ENCODE data around the gene HMGXB3.
A peak's percentile ranks its signal among the peaks of the same experiment; 100 is the strongest.

Gene HMGXB3

GRCh38 chr5:150000256-150000989 is at the start of gene HMGXB3, which contains the start of gene TIGD6:
HMGXB3 (plus strand) TSS chr5:150000739; CDS start chr5:150004853, 4,114 bp downstream.
TIGD6 (minus strand) TSS chr5:150000654; CDS start chr5:149996348, 4,306 bp downstream.
- DNase-seq = peak; percentile 44

DNA sequence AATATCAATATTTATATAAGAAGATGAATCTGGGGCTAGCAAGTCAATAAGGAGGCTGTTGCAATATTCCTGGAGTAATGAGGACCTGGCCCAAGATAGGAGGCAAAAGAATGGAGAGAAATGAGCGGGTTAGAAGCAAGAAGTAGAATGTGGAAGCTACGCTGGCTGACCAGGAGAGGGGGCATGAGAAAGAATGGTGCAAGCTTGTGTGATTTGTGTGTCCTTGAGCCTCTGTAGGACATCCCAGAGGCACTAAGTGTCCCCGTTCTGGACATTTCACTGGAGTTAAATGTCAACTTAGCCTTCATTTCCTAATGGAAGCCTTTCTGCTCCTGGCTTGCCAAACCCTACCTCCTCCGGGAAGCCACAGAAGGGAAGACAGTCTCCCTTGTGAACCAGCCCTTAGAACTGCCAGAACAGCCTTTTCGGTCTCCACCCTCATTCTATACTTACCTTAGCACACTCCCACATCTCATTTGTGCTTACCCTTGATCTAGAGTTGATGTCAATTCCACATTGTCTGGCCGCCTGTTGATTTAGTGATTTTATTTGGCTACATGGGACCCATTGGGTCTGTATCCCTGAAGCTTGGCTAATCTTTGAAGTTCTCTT is 49.3 kb upstream of the HMGXB3 start:
- no peak for DNase-seq

GRCh38 chr5:149953436-149954121 is 47.0 kb upstream of the HMGXB3 start:
- no peak for DNase-seq

GRCh38 chr5:149954798-149955197 is 45.7 kb upstream of the HMGXB3 start:
- no peak for DNase-seq

DNA sequence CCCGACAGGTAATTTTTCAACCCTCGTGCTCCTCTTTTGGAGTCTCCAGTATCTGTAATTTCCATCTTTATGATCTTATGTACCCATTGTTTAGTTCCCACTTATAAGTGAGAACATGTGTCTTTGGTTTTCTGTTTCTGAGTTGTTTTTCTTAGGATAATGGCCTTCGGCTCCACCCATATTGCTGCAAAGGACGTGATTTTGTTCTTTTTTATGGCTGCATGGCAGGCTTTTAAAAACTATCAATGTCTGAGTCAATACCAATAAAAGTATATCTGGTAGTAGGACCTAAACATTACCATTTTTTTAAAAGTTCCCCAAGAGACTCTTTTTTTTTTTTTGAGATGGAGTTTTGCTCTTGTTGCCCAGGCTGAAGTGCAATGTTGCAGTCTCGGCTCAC is 43.9 kb upstream of the HMGXB3 start:
- no peak for DNase-seq

DNA sequence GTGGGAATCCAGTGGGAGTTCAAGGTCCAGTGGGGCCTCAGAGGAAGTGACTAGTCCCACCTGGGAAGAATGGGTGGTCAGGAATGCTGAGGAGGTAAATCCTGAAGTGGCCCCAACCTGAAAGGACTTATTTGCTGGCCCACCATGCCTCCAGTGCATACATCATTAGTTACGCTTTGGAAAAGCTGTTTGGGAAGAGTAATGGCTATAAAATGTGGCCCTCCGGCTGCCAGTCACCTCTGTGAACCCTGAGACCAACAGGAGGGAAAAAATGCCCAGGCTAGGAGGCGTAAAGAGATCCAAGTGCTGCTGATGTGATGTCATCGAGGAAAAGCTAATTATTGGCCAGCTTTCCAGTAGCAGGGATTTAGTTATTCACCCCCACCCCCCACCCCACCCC is 42.7 kb upstream of the HMGXB3 start:
- DNase-seq = no peak

GRCh38 chr5:149959406-149960236 is 40.9 kb upstream of the HMGXB3 start:
- no peak for DNase-seq

DNA sequence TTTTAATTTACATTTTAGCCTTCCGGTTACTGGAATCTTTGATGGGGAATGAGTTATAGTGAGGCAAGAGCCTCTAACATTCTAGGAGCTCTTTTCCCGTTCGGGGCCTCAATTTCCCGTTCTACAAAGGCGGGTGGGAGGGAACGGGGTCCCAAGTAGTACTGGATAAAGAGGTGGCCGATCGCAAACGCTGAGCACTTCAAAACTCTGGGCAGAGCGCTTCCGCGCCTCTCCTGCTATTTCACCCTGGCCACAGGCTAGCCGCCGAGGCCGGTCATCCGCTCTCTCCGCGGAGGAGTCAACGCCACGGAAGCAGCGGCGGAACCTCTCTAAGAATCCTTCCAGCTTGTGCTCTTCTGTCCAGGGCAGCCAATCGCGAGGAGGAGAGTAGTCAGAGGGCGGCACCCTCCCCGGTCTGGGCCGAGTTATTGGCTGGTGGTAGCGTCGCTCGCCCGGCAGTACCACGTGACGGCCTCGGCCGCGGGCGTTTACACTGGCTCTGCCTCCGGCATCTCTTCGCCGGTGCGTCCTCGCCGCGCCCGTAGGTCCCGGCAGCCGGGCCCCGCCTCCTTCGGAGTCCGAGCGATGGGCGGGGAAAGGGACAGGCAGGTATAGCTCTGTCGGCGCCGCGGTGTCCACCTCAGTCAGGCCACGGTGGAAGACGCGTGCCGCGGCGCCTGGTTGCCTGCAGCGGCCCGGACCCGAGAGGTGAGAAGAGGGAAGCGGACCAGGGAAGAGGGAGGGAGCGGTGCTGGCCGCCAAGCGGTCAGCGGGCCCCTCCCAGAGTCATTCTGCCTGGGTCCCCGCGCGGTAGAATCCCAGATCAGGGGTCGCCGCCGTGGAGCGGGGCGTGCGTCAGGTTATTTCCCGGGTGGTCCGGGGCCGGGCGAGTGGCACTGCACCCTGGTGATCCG is 40.0 kb upstream of the HMGXB3 start, which contains the start of gene SLC26A2:
Gene SLC26A2 (plus strand): TSS at position 487 of the 914 bp plus-strand sequence. CDS start 16,895 bp downstream, outside the sequence.
- peak; percentile 81 for DNase-seq

DNA sequence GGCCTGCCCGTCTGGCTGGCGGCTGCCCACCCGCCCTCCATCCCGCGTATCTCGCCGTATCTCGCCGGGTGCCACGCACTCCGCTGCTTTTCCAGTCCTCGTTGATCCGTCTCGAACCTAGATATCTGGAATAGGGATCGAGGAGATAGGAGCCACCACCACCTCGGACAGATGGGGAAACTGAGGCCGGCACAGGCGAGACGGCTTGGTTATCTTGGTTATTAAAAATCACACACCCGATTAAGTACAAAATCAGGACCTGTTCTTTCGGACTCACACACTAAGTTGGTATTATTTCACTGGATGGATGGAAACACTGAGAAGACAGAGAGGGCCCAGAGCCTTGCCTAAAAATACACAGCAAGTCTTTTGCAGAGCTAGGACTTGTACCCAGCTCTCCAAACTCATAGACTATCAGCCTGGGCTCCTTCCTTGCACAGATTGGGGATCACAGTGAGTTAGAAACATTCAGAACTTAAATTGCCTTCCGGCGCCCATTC is 39.3 kb upstream of the HMGXB3 start:
- DNase-seq = no peak

- no peak for DNase-seq
Observed at GRCh38 chr5:149961957-149962409, 38.6 kb upstream of the HMGXB3 start.

GRCh38 chr5:149962601-149963300 is 37.8 kb upstream of the HMGXB3 start:
- DNase-seq = no peak

DNA sequence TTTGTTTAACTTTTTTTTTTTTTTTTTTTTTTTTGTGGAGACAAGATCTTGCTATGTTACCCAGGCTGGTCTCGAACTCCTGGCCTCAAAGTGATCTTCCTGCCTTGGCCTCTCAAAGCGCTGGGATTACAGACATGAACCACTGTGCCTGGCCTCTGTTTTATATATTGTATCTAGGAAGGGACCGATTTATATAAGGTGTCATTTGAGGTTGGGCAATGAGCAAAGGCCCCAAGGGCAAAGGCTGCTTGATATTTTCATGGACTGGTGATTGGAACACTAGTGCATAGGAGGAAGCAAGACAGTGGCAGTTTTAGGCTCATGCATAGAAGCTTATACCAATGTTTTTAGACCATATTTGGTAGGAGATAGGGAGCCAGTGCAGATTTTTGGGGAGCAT is 36.8 kb upstream of the HMGXB3 start:
- no peak for DNase-seq

GRCh38 chr5:149966946-149967345 is 33.6 kb upstream of the HMGXB3 start:
- DNase-seq = no peak

DNA sequence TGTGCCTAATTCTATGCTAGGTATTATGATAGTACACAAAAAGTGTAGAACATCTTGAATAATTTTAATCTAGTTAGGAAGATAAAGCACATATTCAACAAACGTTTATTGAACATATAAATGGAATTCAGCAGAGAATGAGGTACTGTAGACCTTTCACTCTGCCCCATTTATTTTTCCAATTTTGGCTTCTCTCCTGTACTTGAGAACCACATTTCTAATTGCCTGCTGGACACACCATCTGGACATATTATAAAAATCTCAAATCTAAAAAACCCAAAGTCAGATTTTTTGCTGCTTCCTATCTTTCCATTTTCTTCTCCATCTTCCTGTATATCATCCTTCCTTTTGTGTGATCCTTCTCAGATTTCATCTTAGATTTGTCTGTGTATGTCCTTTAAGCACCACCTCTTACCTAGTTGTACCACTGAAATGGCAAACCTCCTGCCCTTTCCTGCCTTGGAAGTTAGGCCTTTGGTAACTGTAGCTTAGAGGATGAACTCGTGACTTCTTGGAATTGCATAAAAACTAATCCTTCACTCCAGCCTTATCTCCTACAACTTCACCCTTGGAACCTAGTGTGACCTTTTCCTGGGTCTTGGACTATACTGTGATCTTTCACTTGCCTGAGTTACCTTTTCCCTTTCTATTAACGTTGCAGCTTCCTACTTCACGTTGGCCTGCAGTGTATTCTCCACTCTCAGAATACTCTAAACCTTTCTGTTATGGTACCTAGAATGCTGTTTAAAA is 31.2 kb upstream of the HMGXB3 start:
- no peak for DNase-seq

DNA sequence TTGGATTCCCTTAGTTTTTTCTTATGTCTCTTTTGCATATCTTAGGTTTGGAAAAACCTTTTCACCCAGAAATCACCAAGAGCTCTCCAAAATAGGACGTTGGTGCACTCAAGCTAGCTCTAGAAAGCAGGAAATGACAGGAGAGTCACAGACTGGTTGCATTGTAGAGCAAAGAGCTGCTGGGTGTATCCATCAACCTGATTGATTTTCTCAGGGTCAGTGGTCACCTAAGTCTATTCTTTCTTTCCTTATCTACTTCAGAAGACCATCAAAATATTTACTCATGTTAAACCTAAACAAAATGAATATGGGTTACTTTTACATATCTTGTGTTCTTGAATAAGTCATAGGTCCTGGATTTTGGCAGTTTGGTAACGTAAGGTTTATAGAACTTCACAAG is 25.1 kb upstream of the HMGXB3 start:
- no peak for DNase-seq

DNA sequence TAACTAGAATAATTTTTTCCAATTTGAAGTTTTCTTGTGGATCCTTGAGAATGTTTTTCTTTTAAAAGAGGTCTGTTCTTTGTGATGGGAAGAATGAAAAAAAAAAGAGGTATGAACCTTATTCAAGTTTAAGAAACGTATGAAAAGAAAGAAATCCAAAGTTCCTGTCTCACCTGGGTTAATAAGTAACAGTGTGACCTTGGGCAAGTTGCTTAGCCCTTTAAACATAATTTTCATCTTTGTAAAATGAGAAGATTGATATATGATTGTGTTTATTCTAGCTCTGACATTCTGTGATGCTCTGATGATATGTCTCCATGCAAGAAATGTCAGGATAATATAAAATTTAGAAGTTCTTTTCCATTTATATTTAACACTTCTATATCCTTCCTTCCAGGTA is 20.6 kb upstream of the HMGXB3 start:
- no peak for DNase-seq

DNA sequence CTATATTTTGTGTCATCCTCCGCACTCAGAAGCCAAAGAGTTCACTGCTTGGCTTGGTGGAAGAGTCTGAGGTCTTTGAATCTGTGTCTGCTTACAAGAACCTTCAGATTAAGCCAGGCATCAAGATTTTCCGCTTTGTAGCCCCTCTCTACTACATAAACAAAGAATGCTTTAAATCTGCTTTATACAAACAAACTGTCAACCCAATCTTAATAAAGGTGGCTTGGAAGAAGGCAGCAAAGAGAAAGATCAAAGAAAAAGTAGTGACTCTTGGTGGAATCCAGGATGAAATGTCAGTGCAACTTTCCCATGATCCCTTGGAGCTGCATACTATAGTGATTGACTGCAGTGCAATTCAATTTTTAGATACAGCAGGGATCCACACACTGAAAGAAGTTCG is 19.3 kb upstream of the HMGXB3 start:
- no peak for DNase-seq

- DNase-seq = no peak
Observed at GRCh38 chr5:149982505-149982904, 18.0 kb upstream of the HMGXB3 start.

DNA sequence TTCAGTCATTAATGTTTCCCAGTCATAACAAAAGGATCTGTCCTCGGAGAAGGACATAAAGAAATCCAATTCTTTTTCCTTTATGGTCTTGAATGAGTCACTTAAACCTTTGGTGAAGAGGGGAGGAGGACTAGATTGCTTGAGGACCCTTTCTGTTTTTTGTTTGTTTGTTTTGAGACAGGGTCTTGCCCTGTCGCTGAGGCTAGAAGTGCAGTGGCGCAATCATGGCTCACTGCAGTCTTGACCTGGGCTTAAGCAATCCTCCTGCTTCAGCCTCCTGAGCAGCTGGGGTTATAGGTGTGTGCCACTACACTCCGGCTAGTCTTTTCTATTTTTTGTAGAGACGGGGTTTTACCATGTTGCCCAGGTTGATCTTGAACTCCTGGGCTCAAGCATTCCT is 12.4 kb upstream of the HMGXB3 start:
- no peak for DNase-seq

Data from NCI-H2107 (cell line).